ENCODE results near the gene IRF4.

GRCh38 chr6:446418-447366 is 55.1 kb downstream of the IRF4 start:
- no peak for TF ChIP-seq TAF1 (IDR thresholded peaks at IDR 0.05; ENCODE audit: low read depth)
- TF ChIP-seq EP300 (IDR thresholded peaks at IDR 0.05; ENCODE audit: borderline replicate concordance): no peak
- TF ChIP-seq, protein P1, sequence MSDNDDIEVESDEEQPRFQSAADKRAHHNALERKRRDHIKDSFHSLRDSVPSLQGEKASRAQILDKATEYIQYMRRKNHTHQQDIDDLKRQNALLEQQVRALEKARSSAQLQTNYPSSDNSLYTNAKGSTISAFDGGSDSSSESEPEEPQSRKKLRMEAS (IDR thresholded peaks at IDR 0.05): no peak
- no peak for TF ChIP-seq CREB1 (IDR thresholded peaks at IDR 0.05; ENCODE audit: low read depth)
- no peak for TF ChIP-seq FOXM1 (IDR thresholded peaks at IDR 0.05; ENCODE audit: borderline replicate concordance, low read depth)
- TF ChIP-seq, protein P2, sequence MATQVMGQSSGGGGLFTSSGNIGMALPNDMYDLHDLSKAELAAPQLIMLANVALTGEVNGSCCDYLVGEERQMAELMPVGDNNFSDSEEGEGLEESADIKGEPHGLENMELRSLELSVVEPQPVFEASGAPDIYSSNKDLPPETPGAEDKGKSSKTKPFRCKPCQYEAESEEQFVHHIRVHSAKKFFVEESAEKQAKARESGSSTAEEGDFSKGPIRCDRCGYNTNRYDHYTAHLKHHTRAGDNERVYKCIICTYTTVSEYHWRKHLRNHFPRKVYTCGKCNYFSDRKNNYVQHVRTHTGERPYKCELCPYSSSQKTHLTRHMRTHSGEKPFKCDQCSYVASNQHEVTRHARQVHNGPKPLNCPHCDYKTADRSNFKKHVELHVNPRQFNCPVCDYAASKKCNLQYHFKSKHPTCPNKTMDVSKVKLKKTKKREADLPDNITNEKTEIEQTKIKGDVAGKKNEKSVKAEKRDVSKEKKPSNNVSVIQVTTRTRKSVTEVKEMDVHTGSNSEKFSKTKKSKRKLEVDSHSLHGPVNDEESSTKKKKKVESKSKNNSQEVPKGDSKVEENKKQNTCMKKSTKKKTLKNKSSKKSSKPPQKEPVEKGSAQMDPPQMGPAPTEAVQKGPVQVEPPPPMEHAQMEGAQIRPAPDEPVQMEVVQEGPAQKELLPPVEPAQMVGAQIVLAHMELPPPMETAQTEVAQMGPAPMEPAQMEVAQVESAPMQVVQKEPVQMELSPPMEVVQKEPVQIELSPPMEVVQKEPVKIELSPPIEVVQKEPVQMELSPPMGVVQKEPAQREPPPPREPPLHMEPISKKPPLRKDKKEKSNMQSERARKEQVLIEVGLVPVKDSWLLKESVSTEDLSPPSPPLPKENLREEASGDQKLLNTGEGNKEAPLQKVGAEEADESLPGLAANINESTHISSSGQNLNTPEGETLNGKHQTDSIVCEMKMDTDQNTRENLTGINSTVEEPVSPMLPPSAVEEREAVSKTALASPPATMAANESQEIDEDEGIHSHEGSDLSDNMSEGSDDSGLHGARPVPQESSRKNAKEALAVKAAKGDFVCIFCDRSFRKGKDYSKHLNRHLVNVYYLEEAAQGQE (IDR thresholded peaks at IDR 0.05; ENCODE audit: low read depth): no peak
- TF ChIP-seq NFIC (IDR thresholded peaks at IDR 0.05): no peak
- no peak for TF ChIP-seq YY1 (IDR thresholded peaks at IDR 0.05; ENCODE audit: low read depth)
- TF ChIP-seq EGR1 (IDR thresholded peaks at IDR 0.05): no peak
- TF ChIP-seq CEBPB (IDR thresholded peaks at IDR 0.05): no peak
- TF ChIP-seq TEAD4 (IDR thresholded peaks at IDR 0.05): no peak
- TF ChIP-seq RAD21 (IDR thresholded peaks at IDR 0.05; ENCODE audit: low read depth): no peak
